LNCaP clone FGC (cell line): ENCODE results near the gene U2AF2.

Experiments
- DNase-seq: peaks from one replicate; pipeline ENCODE4 v3.0.0-alpha.2; 2011; ENCODE audit warnings: low read depth
- H3K4me3 ChIP-seq: 2 replicates; pipeline ENCODE4 v1.5.1; 2011; ENCODE audit warnings: mild to moderate bottlenecking, low read depth, low read length, control low read depth
- CTCF ChIP-seq: IDR thresholded peaks from 2 replicates; pipeline ENCODE4 v1.5.1; 2012; ENCODE audit warnings: mild to moderate bottlenecking; ENCODE audit not compliant: control insufficient read depth, insufficient read depth; ENCODE audit errors: extremely low read depth

U2AF2 gene

GRCh38 chr19:55695511-55696290 is 40.9 kb downstream of the U2AF2 start:
- no peak for TF ChIP-seq CTCF
- no peak for DNase-seq
- no peak overlapping the region for H3K4me3 ChIP-seq

- DNase-seq = no peak
- TF ChIP-seq CTCF = no peak
- no peak overlapping the region for H3K4me3 ChIP-seq
Measured at GRCh38 chr19:55696301-55697068, 41.6 kb downstream of the U2AF2 start.

- H3K4me3 ChIP-seq = no peak overlapping the region
- no peak for DNase-seq
- TF ChIP-seq CTCF = no peak
Measured at GRCh38 chr19:55697069-55697440, 42.2 kb downstream of the U2AF2 start.

GRCh38 chr19:55697698-55698097 is 42.9 kb downstream of the U2AF2 start:
- no peak overlapping the region for H3K4me3 ChIP-seq
- TF ChIP-seq CTCF = no peak
- no peak for DNase-seq

- TF ChIP-seq CTCF = no peak
- DNase-seq = no peak
Measured at GRCh38 chr19:55698256-55698655, 43.4 kb downstream of the U2AF2 start.

GRCh38 chr19:55699221-55699620 is 44.4 kb downstream of the U2AF2 start:
- TF ChIP-seq CTCF = no peak
- no peak for DNase-seq
- no peak overlapping the region for H3K4me3 ChIP-seq

More at GRCh38 chr19:55698256-55698655, 43.4 kb downstream of the U2AF2 start:
- no peak overlapping the region for H3K4me3 ChIP-seq

- no peak for DNase-seq
- no peak for TF ChIP-seq CTCF
- no peak overlapping the region for H3K4me3 ChIP-seq
Measured at GRCh38 chr19:55700813-55701212, 46.0 kb downstream of the U2AF2 start.
